CD4-positive, alpha-beta T cell treated with Interferon alpha-2 for 1 hour (primary cell): ENCODE results near the gene LSM12.

Source experiments
- DNase-seq, 2 donors: peaks; one replicate each; pipeline ENCODE4 v3.0.0-alpha.2; 2020 to 2022

LSM12 gene

GRCh38 chr17:44095647-44096496 is 29.4 kb upstream of the LSM12 start:
- DNase-seq: peak; percentile 15 to 29

GRCh38 chr17:44095388-44095646 is 28.8 kb upstream of the LSM12 start:
- DNase-seq: no peak

GRCh38 chr17:44094701-44095387 is 28.4 kb upstream of the LSM12 start:
- DNase-seq: no peak

- DNase-seq: no peak
Measured at GRCh38 chr17:44093231-44093900, 26.9 kb upstream of the LSM12 start.

- DNase-seq: no peak
Measured at GRCh38 chr17:44092051-44092450, 25.6 kb upstream of the LSM12 start.

- no peak for DNase-seq
Measured at GRCh38 chr17:44091200-44091997, 24.9 kb upstream of the LSM12 start.

- no peak for DNase-seq
Measured at GRCh38 chr17:44088254-44088653, 21.8 kb upstream of the LSM12 start.

- DNase-seq: no peak
Measured at GRCh38 chr17:44087319-44087718, 20.8 kb upstream of the LSM12 start.

- DNase-seq: no peak
Measured at GRCh38 chr17:44086364-44087311, 20.2 kb upstream of the LSM12 start.

GRCh38 chr17:44085908-44086307 is 19.4 kb upstream of the LSM12 start:
- no peak for DNase-seq

- DNase-seq: no peak
Measured at GRCh38 chr17:44084921-44085320, 18.4 kb upstream of the LSM12 start.

- DNase-seq: peak in 1 of 2 donors; percentile 24
Measured at GRCh38 chr17:44084131-44084538, 17.7 kb upstream of the LSM12 start.

GRCh38 chr17:44083250-44083849 is 16.9 kb upstream of the LSM12 start:
- DNase-seq: no peak

- no peak for DNase-seq
Measured at GRCh38 chr17:44082256-44082927, 15.9 kb upstream of the LSM12 start.

- no peak for DNase-seq
Measured at GRCh38 chr17:44081681-44082080, 15.2 kb upstream of the LSM12 start.

GRCh38 chr17:44079877-44080821 is 13.7 kb upstream of the LSM12 start:
- DNase-seq: no peak

GRCh38 chr17:44078412-44078811 is 11.9 kb upstream of the LSM12 start:
- no peak for DNase-seq

GRCh38 chr17:44077595-44077909 is 11.1 kb upstream of the LSM12 start:
- peak in 1 of 2 donors; percentile 26 for DNase-seq

- DNase-seq: no peak
Measured at GRCh38 chr17:44076716-44077594, 10.5 kb upstream of the LSM12 start.
